ENCODE measurements around the gene PFDN6. TPM values are rescaled to one million over a fixed set of nuclear protein-coding genes. Genes with fewer than 3 reads are reported as not detected.

PFDN6 gene
- total and polyA plus RNA-seq, 9 of the 15 experiments (the other 6 are each of a cell fraction or from before 2014, with no cell fraction given) = 6.8 to 475 (median 216) TPM

DNA sequence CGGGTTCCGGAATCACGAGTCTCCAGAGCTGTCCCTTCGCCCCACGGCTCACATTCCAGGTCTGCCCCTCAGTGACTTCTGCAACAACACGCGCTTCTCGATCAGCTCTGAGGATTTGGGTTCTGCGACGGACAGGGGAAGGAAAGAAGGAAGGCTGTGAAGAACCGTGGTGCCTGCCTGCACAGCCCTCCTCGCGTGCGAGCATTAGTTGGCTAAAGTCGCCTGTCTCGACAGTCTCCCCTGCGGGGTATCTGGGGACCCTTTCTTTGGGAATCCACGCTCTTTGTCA is 40.8 kb upstream of the PFDN6 start (continued):
- TF ChIP-seq, protein P1, sequence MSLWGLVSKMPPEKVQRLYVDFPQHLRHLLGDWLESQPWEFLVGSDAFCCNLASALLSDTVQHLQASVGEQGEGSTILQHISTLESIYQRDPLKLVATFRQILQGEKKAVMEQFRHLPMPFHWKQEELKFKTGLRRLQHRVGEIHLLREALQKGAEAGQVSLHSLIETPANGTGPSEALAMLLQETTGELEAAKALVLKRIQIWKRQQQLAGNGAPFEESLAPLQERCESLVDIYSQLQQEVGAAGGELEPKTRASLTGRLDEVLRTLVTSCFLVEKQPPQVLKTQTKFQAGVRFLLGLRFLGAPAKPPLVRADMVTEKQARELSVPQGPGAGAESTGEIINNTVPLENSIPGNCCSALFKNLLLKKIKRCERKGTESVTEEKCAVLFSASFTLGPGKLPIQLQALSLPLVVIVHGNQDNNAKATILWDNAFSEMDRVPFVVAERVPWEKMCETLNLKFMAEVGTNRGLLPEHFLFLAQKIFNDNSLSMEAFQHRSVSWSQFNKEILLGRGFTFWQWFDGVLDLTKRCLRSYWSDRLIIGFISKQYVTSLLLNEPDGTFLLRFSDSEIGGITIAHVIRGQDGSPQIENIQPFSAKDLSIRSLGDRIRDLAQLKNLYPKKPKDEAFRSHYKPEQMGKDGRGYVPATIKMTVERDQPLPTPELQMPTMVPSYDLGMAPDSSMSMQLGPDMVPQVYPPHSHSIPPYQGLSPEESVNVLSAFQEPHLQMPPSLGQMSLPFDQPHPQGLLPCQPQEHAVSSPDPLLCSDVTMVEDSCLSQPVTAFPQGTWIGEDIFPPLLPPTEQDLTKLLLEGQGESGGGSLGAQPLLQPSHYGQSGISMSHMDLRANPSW (CRISPR knock-in tag; IDR thresholded peaks at IDR 0.05) = no peak
- TF ChIP-seq, protein P2, sequence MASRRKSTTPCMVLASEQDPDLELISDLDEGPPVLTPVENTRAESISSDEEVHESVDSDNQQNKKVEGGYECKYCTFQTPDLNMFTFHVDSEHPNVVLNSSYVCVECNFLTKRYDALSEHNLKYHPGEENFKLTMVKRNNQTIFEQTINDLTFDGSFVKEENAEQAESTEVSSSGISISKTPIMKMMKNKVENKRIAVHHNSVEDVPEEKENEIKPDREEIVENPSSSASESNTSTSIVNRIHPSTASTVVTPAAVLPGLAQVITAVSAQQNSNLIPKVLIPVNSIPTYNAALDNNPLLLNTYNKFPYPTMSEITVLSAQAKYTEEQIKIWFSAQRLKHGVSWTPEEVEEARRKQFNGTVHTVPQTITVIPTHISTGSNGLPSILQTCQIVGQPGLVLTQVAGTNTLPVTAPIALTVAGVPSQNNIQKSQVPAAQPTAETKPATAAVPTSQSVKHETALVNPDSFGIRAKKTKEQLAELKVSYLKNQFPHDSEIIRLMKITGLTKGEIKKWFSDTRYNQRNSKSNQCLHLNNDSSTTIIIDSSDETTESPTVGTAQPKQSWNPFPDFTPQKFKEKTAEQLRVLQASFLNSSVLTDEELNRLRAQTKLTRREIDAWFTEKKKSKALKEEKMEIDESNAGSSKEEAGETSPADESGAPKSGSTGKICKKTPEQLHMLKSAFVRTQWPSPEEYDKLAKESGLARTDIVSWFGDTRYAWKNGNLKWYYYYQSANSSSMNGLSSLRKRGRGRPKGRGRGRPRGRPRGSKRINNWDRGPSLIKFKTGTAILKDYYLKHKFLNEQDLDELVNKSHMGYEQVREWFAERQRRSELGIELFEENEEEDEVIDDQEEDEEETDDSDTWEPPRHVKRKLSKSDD (conservative IDR thresholded peaks at IDR 0.05; ENCODE audit: low read length) = 0 out of 2 replicates have a peak, but pooled peaks have one; percentile 4
- no peak for TF ChIP-seq HNRNPL (IDR thresholded peaks at IDR 0.05; ENCODE audit: low read depth, low read length)
- no peak for TF ChIP-seq CTBP1 (IDR thresholded peaks at IDR 0.05; ENCODE audit: borderline replicate concordance)
- no peak for TF ChIP-seq NCOA1 (IDR thresholded peaks at IDR 0.05; ENCODE audit: low read depth)
- no peak for TF ChIP-seq DACH1 (IDR thresholded peaks at IDR 0.05; ENCODE audit: partially characterized antibody)
- TF ChIP-seq ELF2 (CRISPR knock-in tag; IDR thresholded peaks at IDR 0.05) = no peak
- TF ChIP-seq KDM4B (IDR thresholded peaks at IDR 0.05; ENCODE audit: borderline replicate concordance in 2 of 2, low read depth in 1 of 2) = no peak
- TF ChIP-seq PRPF4 (IDR thresholded peaks at IDR 0.05; ENCODE audit: insufficient read depth, low read depth, low read length, poor library complexity, severe bottlenecking) = no peak
- TF ChIP-seq MTF1 (CRISPR knock-in tag; IDR thresholded peaks at IDR 0.05; ENCODE audit: borderline replicate concordance) = no peak
- no peak for TF ChIP-seq HNRNPLL (IDR thresholded peaks at IDR 0.05; ENCODE audit: low read depth, low read length, poor library complexity, severe bottlenecking)
- TF ChIP-seq HDAC6 (IDR thresholded peaks at IDR 0.05; ENCODE audit: low read depth, low read length) = no peak
- TF ChIP-seq ZNF354B (CRISPR knock-in tag; IDR thresholded peaks at IDR 0.05) = no peak
- no peak for TF ChIP-seq ZNF507 (tag; conservative IDR thresholded peaks at IDR 0.05)
- TF ChIP-seq, protein P3, sequence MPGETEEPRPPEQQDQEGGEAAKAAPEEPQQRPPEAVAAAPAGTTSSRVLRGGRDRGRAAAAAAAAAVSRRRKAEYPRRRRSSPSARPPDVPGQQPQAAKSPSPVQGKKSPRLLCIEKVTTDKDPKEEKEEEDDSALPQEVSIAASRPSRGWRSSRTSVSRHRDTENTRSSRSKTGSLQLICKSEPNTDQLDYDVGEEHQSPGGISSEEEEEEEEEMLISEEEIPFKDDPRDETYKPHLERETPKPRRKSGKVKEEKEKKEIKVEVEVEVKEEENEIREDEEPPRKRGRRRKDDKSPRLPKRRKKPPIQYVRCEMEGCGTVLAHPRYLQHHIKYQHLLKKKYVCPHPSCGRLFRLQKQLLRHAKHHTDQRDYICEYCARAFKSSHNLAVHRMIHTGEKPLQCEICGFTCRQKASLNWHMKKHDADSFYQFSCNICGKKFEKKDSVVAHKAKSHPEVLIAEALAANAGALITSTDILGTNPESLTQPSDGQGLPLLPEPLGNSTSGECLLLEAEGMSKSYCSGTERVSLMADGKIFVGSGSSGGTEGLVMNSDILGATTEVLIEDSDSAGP (CRISPR knock-in tag; IDR thresholded peaks at IDR 0.05) = no peak
- no peak for TF ChIP-seq POLR2G (IDR thresholded peaks at IDR 0.05; ENCODE audit: low read depth, low read length)
- no peak for TF ChIP-seq STAT5B (CRISPR knock-in tag; IDR thresholded peaks at IDR 0.05)
- no peak for TF ChIP-seq ZKSCAN1 (IDR thresholded peaks at IDR 0.05; ENCODE audit: low read depth, low read length)
- TF ChIP-seq, protein P4, sequence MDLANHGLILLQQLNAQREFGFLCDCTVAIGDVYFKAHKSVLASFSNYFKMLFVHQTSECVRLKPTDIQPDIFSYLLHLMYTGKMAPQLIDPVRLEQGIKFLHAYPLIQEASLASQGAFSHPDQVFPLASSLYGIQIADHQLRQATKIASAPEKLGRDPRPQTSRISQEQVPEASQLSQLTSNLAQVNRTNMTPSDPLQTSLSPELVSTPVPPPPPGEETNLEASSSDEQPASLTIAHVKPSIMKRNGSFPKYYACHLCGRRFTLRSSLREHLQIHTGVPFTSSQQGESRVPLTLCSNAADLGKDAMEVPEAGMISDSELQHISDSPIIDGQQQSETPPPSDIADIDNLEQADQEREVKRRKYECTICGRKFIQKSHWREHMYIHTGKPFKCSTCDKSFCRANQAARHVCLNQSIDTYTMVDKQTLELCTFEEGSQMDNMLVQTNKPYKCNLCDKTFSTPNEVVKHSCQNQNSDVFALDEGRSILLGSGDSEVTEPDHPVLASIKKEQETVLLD (IDR thresholded peaks at IDR 0.05) = no peak

All from K562 (cell line).